Ishikawa (cell line): Measurements from ENCODE around the gene DIP2B.

Experiments
- CEBPB ChIP-seq: IDR thresholded peaks from 2 replicates; pipeline ENCODE4 v1.6.1; 2012
- CREB1 ChIP-seq: IDR thresholded peaks from 2 replicates; pipeline ENCODE4 v1.6.1; 2012; ENCODE audit warnings: low read depth
- EGR1 ChIP-seq: IDR thresholded peaks from 2 replicates; pipeline ENCODE4 v1.6.1; 2012
- EP300 ChIP-seq: IDR thresholded peaks from 2 replicates; pipeline ENCODE4 v1.6.1; 2012; ENCODE audit warnings: borderline replicate concordance
- FOXM1 ChIP-seq: IDR thresholded peaks from 2 replicates; pipeline ENCODE4 v1.6.1; 2012; ENCODE audit warnings: low read depth, borderline replicate concordance
- MAX ChIP-seq: IDR thresholded peaks from 2 replicates; pipeline ENCODE4 v1.6.1; 2012
- NFIC ChIP-seq: IDR thresholded peaks from 2 replicates; pipeline ENCODE4 v1.6.1; 2012
- RAD21 ChIP-seq: IDR thresholded peaks from 2 replicates; pipeline ENCODE4 v1.6.1; 2012; ENCODE audit warnings: low read depth
- REST ChIP-seq: IDR thresholded peaks from 2 replicates; pipeline ENCODE4 v1.6.1; 2012; ENCODE audit warnings: low read depth, mild to moderate bottlenecking
- TAF1 ChIP-seq: IDR thresholded peaks from 2 replicates; pipeline ENCODE4 v1.6.1; 2012; ENCODE audit warnings: low read depth, mild to moderate bottlenecking
- TCF12 ChIP-seq: IDR thresholded peaks from 2 replicates; pipeline ENCODE4 v1.6.1; 2012; ENCODE audit warnings: low read depth
- TEAD4 ChIP-seq: IDR thresholded peaks from 2 replicates; pipeline ENCODE4 v1.6.1; 2012
- USF1 ChIP-seq: IDR thresholded peaks from 2 replicates; pipeline ENCODE4 v1.6.1; 2012
- YY1 ChIP-seq: IDR thresholded peaks from 2 replicates; pipeline ENCODE4 v1.6.1; 2012; ENCODE audit warnings: low read depth
- ZBTB7A ChIP-seq: IDR thresholded peaks from 2 replicates; pipeline ENCODE4 v1.6.1; 2012; ENCODE audit warnings: low read depth

DIP2B gene

GRCh38 chr12:50566066-50566465 lies 61.3 kb downstream of the DIP2B start:
- no peak for TF ChIP-seq MAX
- no peak for TF ChIP-seq TCF12
- no peak for TF ChIP-seq FOXM1
- no peak for TF ChIP-seq CREB1

GRCh38 chr12:50567926-50568325 lies 63.1 kb downstream of the DIP2B start:
- TF ChIP-seq USF1, result no peak

- TF ChIP-seq TCF12, result no peak
These were observed 63.7 kb downstream of the DIP2B start for GRCh38 chr12:50568338-50569091.

GRCh38 chr12:50569321-50569720 lies 64.5 kb downstream of the DIP2B start:
- TF ChIP-seq NFIC, result no peak
- no peak for TF ChIP-seq MAX
- TF ChIP-seq CEBPB, result no peak
- TF ChIP-seq YY1, result no peak
- no peak for TF ChIP-seq TEAD4
- TF ChIP-seq TAF1, result no peak
- no peak for TF ChIP-seq CREB1
- TF ChIP-seq USF1, result no peak
- no peak for TF ChIP-seq FOXM1
- TF ChIP-seq EP300, result no peak
- no peak for TF ChIP-seq EGR1
- TF ChIP-seq REST, result no peak
- TF ChIP-seq TCF12, result no peak
- TF ChIP-seq ZBTB7A, result no peak

GRCh38 chr12:50569876-50570275 lies 65.1 kb downstream of the DIP2B start:
- no peak for TF ChIP-seq EGR1
- TF ChIP-seq CREB1, result no peak
- TF ChIP-seq USF1, result no peak
- no peak for TF ChIP-seq FOXM1
- no peak for TF ChIP-seq REST
- no peak for TF ChIP-seq RAD21
- TF ChIP-seq MAX, result no peak
- no peak for TF ChIP-seq ZBTB7A
- TF ChIP-seq TAF1, result no peak
- TF ChIP-seq NFIC, result no peak
- no peak for TF ChIP-seq TEAD4
- no peak for TF ChIP-seq YY1
- no peak for TF ChIP-seq EP300
- TF ChIP-seq CEBPB, result no peak
- no peak for TF ChIP-seq TCF12

GRCh38 chr12:50571786-50572185 lies 67.0 kb downstream of the DIP2B start:
- no peak for TF ChIP-seq CREB1
- TF ChIP-seq NFIC, result no peak
- TF ChIP-seq TEAD4, result no peak
- no peak for TF ChIP-seq YY1
- no peak for TF ChIP-seq TAF1
- no peak for TF ChIP-seq MAX
- no peak for TF ChIP-seq EGR1
- TF ChIP-seq ZBTB7A, result no peak
- TF ChIP-seq RAD21, result no peak
- no peak for TF ChIP-seq REST
- no peak for TF ChIP-seq TCF12
- TF ChIP-seq CEBPB, result no peak
- TF ChIP-seq FOXM1, result no peak
- no peak for TF ChIP-seq EP300
- TF ChIP-seq USF1, result no peak
